Ascending aorta (tissue), 2 donors: Measurements from ENCODE around the gene NOTO. TPM values are rescaled to one million over a fixed set of nuclear protein-coding genes. Genes with fewer than 3 reads are reported as not detected.
A peak's percentile ranks its signal among the peaks of the same experiment; 100 is the strongest.

ENCODE experiments used
- DNase-seq, 2 donors: peaks; one replicate each; pipeline ENCODE4 v3.0.0-alpha.2; 2019; ENCODE audit warnings: low spot score in 2 of 2
- H3K27ac ChIP-seq, 2 donors: fragments of 200-600 bp; sonication (generic); one replicate each; pipeline ENCODE4 v1.5.1; 2016 to 2017; ENCODE audit warnings: mild to moderate bottlenecking in 1 of 2
- H3K27me3 ChIP-seq: fragments of 200-600 bp; sonication (generic); one replicate; pipeline ENCODE4 v1.5.1; 2017
- H3K36me3 ChIP-seq, 2 donors: fragments of 200-600 bp; sonication (generic); one replicate each; pipeline ENCODE4 v1.5.1; 2016
- H3K4me1 ChIP-seq, 2 donors: fragments of 200-600 bp; sonication (generic); one replicate each; pipeline ENCODE4 v1.5.1; 2016 to 2017; ENCODE audit warnings: mild to moderate bottlenecking in 1 of 2
- H3K4me3 ChIP-seq, 2 donors: fragments of 200-600 bp; sonication (generic); one replicate each; pipeline ENCODE4 v1.5.1; 2016 to 2017; ENCODE audit warnings: mild to moderate bottlenecking in 1 of 2
- H3K9me3 ChIP-seq, 2 donors: fragments of 200-600 bp; sonication (generic); one replicate each; pipeline ENCODE4 v1.5.1; 2016
- intact Hi-C: fragments of 100-400 bp; cut with DNase I; formaldehyde crosslinking; loops from one replicate; pipeline ENCODE4 v1.15.1; 2023
- total RNA-seq: library from RNA; depleted of rRNA; stranded (reverse); fragments of >200 nt; gene quantifications from one replicate; pipeline ENCODE4 v1.1.0, GENCODE V29; 2016
- TF ChIP-seq, protein P1 (sequence below), 3 experiments: fragments of 200-600 bp in 2 of 3; fragments of 450-650 bp in 1 of 3; sonication (generic) in 2 of 3; IDR thresholded peaks; one replicate each; pipeline ENCODE4 v1.5.1; 2016 to 2019; ENCODE audit warnings: antibody characterized with exemption in 3 of 3, mild to moderate bottlenecking in 1 of 3, moderate library complexity in 1 of 3

The NOTO gene
- total RNA-seq, 1 donor from 2014 or later = not detected

- DNase-seq = no peak
- no peak overlapping the region for H3K4me3 ChIP-seq
- peaks cover 0 to 20% of the 10 kb centered on the region in 2 donors for H3K4me1 ChIP-seq
- H3K36me3 ChIP-seq = no peaks in the 10 kb centered on the region
- no peaks in the 10 kb centered on the region for H3K9me3 ChIP-seq
- H3K27me3 ChIP-seq = no peaks in the 10 kb centered on the region
- H3K27ac ChIP-seq = no peak overlapping the region
- intact Hi-C loops = loop anchor here (5.0 to 10.0 kb wide), 4 partner anchors 48 to 386 kb away; partner anchors contain the start of genes EXOC6B and RAB11FIP5
- TF ChIP-seq, protein P1, sequence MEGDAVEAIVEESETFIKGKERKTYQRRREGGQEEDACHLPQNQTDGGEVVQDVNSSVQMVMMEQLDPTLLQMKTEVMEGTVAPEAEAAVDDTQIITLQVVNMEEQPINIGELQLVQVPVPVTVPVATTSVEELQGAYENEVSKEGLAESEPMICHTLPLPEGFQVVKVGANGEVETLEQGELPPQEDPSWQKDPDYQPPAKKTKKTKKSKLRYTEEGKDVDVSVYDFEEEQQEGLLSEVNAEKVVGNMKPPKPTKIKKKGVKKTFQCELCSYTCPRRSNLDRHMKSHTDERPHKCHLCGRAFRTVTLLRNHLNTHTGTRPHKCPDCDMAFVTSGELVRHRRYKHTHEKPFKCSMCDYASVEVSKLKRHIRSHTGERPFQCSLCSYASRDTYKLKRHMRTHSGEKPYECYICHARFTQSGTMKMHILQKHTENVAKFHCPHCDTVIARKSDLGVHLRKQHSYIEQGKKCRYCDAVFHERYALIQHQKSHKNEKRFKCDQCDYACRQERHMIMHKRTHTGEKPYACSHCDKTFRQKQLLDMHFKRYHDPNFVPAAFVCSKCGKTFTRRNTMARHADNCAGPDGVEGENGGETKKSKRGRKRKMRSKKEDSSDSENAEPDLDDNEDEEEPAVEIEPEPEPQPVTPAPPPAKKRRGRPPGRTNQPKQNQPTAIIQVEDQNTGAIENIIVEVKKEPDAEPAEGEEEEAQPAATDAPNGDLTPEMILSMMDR (IDR thresholded peaks at IDR 0.05) = no peak
Observed at GRCh38 chr2:73210696-73211095, 8.3 kb downstream of the NOTO start.

DNA sequence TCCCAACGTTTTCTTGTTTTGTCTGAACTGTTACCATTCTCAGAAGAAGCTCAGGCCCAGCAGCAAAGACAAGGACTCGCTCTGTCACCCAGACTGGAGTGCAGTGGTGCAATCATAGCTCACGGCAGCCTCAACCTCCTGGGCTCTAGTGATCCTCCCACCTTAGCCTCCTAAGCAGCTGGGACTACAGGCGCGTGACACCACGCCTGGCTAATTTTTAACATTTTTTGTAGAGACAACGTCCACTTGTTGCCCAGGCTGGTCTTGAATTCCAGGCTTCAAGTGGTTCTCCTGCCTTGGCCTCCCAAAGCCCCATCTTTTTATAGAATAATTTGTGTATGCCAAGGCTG is 9.7 kb downstream of the NOTO start:
- intact Hi-C loops = loop anchor here (1.0 to 10.0 kb wide), 5 partner anchors 35 to 387 kb away; partner anchors contain the start of genes EXOC6B and RAB11FIP5
- peaks cover 0 to 20% of the 10 kb centered on the region in 2 donors for H3K4me1 ChIP-seq
- no peaks in the 10 kb centered on the region for H3K36me3 ChIP-seq
- no peak for DNase-seq
- TF ChIP-seq, protein P1 (IDR thresholded peaks at IDR 0.05) = no peak
- no peak overlapping the region for H3K4me3 ChIP-seq
- H3K27me3 ChIP-seq = no peaks in the 10 kb centered on the region
- H3K9me3 ChIP-seq = no peaks in the 10 kb centered on the region
- H3K27ac ChIP-seq = peak overlapping the region; percentile 81 to 83

- intact Hi-C loops = loop anchor here (1.0 to 10.0 kb wide), 5 partner anchors 35 to 388 kb away; partner anchors contain the start of genes EXOC6B and RAB11FIP5
- DNase-seq = peak; percentile 19 to 92
- Histone ChIP-seq H3K4me3 (peak overlapping the region in 1 of 2 donors; percentile 12), H3K4me1 (peaks cover 0 to 20% of the 10 kb centered on the region in 2 donors), H3K9me3 (no peaks in the 10 kb centered on the region), H3K27me3 (no peaks in the 10 kb centered on the region), H3K36me3 (no peaks in the 10 kb centered on the region), H3K27ac (peak overlapping the region; percentile 81 to 83)
- TF ChIP-seq, protein P1 (IDR thresholded peaks at IDR 0.05) = peak; percentile 87 to 92 (median 88)
Observed at GRCh38 chr2:73212448-73213176, 10.2 kb downstream of the NOTO start.

- intact Hi-C loops = loop anchor here (1.0 to 10.0 kb wide), 6 partner anchors 20 to 390 kb away; partner anchors contain the start of genes CCT7, EXOC6B, RAB11FIP5 and SFXN5
- Histone ChIP-seq H3K4me3 (peak within 1 kb of the TSS; percentile 79 to 84), H3K36me3 (peaks cover 0 to 3% of the 10 kb centered on the region in 2 donors), H3K4me1 (peaks cover 0 to 20% of the 10 kb centered on the region in 2 donors), H3K9me3 (no peaks in the 10 kb centered on the region), H3K27ac (peak within 1 kb of the TSS; percentile 81 to 83), H3K27me3 (no peaks in the 10 kb centered on the region)
- TF ChIP-seq, protein P1 (IDR thresholded peaks at IDR 0.05) = no peak
- peak; percentile 40 to 92 for DNase-seq
Observed at GRCh38 chr2:73214120-73215035, 12.0 kb downstream of the NOTO start, which contains the start of gene SMYD5. SMYD5 (plus strand) TSS chr2:73214245; CDS start chr2:73214267, 22 bp downstream.

- Histone ChIP-seq H3K4me3 (peak overlapping the region; percentile 79 to 84), H3K27me3 (no peaks in the 10 kb centered on the region), H3K27ac (peak overlapping the region in 1 of 2 donors; percentile 68), H3K4me1 (peaks cover 0 to 20% of the 10 kb centered on the region in 2 donors), H3K9me3 (no peaks in the 10 kb centered on the region), H3K36me3 (peaks cover under 1 to 11% of the 10 kb centered on the region in 2 donors)
- DNase-seq = no peak
- intact Hi-C loops = loop anchor here (10.0 kb wide), 1 partner anchor 390 kb away; the partner anchor contains the start of gene EXOC6B
- TF ChIP-seq, protein P1 (IDR thresholded peaks at IDR 0.05) = no peak
Observed at GRCh38 chr2:73215254-73215653, 12.9 kb downstream of the NOTO start.
